ENCODE data around the gene FMO4.
A peak's percentile ranks its signal among the peaks of the same experiment; 100 is the strongest.
"Not testable (repeated sequence)": the region's sequence is repeated elsewhere in the genome, so short reads cannot be mapped to it uniquely, and the experiment has no call there.

The FMO4 gene

DNA sequence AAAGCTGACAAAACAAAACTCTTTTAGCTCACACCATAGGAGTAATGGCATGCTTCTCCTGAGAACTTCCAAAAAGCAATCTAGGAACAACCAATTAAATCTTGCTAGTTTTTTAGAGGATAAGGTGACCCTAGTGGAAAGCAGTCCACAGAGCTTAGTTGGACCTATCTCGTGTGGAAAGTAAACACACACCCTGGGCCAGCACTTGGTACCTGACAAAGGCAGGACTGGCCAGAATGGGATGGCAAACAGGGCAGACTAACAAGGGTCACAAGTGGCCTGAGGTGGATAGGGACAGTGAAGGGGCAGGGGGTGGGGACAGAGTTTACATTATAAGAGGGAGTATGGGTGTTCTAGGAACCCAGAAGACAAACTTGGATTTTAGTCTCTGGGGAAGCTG is 22.0 kb downstream of the FMO4 start:
- DNase-seq, result no peak

DNA sequence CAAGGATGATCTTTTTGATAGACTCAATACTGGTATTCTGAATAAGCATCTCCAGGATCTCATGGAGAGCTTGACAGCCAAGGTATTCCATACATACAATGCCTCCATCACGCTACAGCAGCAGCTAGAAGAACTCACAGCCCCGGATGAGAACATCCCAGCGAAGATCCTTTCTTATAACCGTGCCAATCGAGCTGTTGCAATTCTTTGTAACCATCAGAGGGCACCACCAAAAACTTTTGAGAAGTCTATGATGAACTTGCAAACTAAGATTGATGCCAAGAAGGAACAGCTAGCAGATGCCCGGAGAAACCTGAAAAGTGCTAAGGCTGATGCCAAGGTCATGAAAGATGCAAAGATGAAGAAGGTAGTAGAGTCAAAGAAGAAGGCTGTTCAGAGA is 25.4 kb downstream of the FMO4 start:
- not testable (repeated sequence) for DNase-seq

DNA sequence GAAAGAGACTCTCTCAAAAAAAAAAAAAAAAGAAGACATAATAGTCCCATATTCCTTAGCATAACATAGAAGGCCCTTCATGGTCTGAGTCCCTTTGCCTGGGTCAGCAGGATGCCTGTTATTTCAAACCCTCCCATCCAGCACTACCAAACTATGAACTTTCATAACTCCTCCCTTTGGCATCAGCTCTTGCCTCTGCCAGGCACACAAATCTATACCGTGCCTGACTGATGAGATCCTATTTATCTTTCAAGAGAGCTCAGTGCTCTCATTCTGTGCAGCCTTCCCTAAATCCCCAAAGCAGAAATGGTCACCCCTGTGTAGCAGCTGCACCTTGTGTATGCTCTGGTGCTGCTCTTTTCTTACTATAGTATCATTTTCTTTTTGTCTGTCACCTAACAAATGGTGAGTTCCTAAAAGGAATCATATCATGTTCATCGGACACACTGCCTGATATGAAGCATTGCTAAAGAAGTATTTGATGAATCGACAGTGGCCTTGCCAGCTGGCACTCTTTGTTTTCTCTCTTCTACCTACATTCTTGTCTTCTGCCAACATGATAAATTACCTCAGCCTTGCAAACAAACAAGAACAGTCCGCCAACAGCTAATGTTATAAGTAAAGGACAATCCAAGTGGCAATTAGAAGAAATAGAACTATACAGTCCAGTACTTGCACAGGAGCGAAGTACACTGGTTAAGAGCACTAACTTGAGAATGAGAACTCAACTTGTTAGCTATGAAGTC is 29.9 kb downstream of the FMO4 start:
- peak; percentile 51 for DNase-seq

DNA sequence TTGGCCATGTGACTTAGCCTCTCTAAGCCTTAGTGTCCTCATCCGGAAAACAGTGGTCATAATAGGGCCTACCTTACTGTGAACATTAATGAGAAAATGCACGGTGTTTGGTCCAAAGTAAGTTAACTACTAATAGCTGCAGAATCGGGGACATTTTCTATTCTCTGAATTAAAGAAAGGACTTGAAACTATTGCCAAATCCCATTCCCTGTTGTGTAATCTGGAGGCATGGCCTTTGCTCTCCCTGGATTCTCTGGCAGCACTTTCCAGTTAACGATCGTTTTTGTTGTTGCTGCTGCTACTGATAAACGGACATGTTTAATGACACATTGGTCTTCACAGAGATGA is 30.5 kb downstream of the FMO4 start:
- DNase-seq, result no peak

DNA sequence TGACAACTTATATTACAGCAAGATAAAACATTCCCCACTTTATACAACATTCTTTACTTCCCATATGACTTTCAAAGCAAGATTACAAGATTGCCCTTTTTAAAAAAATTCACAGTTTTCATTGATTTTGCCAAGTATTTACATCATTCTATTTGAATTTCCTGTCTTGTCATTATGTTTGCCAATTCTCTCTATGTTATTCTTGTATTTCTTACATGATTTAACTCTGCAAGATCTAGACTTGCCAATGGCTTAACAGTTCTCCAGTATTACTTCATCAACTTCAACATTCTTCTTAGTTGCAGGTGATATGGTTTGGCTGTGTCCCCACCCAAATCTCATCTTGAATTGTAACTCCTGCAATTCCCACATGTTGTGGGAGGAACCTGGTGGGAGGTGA is 31.6 kb downstream of the FMO4 start:
- no peak for DNase-seq

DNA sequence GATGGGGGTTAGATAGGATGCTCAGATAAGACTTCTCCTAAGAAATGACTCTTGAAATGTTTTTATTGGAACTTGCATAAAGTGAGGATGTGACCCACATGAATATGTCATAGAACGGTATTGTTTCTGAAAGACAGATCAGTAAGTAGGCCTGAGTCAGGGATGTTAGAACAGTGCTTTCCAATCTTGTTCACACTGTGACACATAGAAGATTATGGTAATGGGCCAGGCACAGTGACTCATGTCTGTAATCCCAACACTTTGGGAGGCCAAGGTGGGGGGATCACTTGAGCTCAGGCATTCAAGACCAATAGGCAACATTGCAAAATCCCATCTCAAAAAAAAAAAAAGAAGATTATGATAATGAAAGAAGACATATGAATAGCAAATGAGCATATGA is 32.9 kb downstream of the FMO4 start:
- no peak for DNase-seq

DNA sequence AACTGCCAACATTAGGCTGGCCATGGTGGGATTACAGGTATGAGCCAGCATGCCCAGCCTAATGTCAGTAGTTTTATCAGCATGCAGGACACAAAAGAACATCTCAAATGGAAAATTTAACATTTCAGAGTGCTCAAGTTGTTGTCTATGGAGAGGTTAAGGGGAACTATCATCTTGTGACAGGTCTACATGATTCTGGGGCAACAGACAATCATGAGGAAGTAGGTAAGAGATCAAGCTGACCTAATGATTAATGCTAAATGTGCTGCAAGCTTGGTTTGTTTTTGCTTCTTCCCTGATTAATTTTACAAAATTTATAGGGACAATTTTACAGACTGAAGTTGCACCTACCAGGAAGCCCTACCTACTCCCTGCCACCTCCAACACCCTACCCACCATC is 36.6 kb downstream of the FMO4 start:
- no peak for DNase-seq

DNA sequence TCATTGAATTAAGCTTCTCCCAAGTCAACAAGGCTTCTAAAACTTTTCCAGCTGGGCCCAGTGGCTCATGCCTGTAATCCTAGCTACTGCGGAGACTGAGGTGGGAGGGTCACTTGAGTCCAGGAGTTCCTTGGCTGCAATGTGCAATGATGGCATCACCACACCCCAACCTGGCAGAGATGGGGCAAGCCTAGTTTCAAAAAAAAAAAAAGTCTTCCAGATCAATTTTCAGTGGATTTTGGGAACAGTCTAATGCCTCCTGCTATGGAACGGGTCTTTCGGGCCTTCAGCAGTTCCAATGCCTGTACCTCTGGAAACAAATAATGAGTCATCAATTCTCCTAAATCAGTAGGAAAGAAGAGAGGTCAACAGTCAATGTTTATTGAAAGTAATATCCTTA is 38.0 kb downstream of the FMO4 start:
- no peak for DNase-seq

DNA sequence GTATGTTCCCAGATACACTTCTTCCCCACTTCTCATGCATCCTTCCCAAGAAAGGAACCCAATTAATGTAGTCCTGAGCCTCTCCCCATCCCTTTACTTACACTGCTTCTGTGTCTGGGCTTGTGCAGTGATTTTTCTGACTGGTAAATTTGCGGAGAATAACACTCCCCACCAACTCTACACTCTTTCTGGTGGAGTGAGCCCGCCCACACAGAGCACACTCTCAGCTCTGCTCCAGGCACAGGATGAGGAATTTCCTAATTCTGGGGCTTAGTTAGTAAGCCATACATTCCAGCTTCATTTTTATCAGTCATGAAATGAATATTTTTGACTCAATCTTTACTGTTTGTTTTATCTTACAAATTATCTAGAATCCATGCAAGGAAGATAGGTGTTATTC is 38.6 kb downstream of the FMO4 start:
- DNase-seq, result no peak

DNA sequence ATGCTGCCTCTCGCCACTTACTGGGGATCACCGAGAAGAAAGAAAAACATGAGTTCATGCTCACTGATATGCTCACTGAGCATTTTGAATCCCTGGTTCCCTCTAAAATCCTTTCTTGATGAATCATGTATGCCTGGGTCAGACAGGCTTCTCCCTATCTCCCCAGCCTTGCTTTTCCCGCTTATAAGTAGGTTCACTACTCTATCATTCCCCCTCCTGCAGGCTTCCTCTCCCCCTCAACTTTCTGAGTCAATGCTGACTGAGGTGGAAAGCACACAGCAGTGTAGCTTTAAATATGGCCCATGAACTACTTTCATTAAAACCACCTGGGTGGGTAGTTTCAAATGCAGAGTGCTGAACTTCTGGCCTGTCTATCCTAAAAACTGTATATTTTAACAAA is 41.7 kb downstream of the FMO4 start:
- DNase-seq, result no peak

DNA sequence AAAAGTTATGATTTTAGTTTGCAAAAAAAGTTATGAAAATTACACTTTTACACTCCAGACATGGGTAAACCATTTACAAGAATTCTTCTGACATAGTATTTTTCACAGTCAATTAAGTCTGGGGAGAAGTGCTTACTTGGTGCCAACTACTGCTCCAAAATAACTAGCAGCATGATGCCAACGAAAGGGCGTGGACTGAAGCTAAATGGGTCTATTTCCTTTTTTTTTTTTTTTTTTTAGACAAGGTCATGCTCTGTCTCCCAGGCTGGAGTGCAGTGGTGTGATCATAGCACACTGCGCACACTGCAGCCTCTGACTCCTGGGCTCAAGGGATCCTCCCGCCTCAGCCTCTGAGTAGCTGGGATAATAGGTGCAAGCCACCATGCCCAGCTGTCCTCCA is 43.2 kb downstream of the FMO4 start:
- DNase-seq, result no peak

DNA sequence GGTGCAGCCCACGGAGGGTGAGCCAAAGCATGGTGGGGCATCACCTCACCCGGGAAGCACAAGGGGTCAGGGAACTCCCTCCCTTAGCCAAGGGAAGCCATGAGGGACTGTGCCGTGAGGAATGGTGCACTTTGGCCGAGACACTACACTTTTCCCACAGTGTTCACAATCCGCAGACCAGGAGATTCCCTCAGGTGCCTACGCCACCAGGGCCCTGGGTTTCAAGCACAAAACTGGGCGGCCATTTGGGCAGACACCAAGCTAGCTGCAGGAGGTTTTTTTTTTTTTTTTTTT is 45.3 kb downstream of the FMO4 start:
- DNase-seq, result not testable (repeated sequence)

DNA sequence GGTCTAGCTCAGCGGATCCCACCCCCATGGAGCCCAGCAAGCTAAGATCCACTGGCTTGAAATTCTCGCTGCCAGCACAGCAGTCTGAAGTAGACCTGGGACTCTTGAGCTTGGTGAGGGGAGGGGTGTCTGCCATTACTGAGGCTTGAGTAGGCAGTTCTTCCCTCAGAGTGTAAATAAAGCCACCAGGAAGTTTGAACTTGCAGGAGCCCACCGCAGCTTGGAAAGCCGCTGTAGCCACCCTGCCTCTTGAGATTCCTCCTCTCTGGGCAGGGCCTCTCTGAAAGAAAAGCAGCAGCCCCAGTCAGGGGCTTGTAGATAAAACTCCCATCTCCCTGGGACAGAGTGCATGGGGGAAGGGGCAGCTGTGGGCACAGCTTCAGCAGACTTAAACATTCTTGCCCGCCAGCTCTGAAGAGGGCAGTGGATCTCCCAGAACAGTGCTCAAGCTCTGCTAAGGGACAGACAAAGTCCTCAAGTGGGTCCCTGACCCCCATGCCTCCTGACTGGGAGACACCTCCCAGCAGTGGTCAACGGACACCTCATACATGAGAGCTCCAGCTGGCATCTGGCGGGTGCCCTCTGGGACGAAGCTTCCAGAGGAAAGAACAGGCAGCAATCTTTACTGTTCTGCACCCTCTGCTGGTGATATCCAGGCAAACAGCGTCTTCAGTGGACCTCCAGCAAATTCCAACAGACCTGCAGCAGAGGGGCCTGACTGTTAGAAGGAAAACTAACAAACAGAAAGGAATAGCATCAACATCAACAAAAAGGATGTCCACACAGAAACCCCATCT is 45.9 kb downstream of the FMO4 start:
- not testable (repeated sequence) for DNase-seq

DNA sequence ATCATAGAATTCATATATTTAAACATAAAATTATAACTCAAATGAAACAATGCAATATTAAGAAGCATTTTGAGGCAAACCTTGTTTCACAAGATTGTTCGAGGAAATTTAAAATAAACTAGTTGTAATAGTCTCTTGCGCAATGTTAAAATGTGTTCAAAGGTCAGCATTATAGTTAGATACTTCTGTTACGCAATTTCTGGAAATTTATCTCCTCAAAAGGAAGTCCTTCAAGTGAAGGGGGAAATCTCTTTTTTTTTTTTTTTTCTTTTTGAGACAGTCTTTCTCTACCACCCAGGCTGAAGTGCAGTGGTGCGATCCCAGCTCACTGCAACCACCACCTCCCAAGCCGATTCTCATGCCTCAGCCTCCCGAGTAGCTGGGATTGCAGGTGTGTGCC is 52.1 kb downstream of the FMO4 start:
- DNase-seq, result no peak

DNA sequence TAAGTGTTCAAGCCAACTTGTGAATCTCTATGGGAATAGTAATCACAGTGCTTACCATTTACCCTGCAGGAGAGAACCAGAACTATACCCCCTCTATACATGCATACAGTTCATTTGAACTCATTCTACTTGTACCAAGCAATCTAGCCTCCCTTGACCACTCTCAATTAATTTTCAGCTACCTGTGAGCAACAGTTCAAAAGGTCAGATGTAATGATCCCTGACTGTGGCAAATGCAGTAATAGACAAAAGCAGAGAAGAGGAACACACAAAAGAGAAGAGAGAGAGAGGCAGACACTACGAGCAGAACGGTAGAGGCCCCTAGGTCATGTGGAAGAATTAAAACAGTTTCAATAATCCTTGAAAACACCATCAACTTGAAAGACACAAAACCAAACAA is 52.8 kb downstream of the FMO4 start:
- DNase-seq, result no peak

DNA sequence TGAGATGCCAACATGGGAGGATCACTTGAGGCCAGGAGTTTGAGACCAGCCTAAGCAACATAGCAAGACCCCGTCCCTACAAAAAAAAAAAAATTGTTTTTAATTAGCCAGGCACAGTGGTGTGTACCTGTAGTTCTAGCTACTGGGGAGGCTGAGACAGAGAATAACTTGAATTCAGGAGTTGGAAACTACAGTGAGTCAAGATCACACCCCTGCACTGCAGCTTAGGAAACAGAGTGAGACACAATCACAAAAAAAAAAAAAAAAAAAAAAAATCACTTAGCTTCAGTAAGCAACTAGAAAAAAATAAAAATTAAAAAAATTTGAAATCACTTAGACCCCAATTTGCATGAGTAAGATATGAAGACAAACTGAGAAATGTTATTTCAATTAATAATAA is 53.5 kb downstream of the FMO4 start:
- DNase-seq, result no peak

DNA sequence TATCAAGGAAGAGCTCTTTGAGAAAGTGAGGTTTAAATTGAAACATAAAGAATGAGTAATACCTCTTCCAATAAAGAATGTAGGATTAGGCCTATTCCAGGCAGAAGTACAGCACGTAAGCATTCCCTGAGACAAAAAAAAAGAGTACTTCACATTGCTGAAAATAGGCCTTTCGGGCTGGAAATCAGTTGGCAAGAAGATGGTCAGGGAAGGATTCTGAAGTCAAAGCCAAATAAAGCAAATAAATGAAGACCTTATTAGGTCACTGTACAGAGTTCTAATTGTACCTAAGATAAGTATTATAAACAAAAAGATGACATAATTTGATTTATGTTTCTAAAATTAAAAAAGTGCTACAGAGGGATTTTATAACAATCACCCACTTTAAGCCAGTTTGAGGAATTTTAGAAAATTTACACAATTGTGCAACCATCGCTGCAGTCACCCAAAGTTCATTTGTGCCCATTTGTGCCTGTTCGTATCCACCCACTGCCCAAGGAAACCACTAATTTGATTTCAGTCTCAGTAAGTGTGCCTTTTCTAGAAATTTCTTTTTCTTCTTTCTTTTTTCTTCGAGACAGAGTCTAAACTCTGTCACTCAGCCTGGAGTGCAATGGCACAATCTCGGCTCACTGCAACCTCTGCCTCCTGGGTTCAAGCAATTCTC is 58.6 kb downstream of the FMO4 start:
- DNase-seq, result no peak

DNA sequence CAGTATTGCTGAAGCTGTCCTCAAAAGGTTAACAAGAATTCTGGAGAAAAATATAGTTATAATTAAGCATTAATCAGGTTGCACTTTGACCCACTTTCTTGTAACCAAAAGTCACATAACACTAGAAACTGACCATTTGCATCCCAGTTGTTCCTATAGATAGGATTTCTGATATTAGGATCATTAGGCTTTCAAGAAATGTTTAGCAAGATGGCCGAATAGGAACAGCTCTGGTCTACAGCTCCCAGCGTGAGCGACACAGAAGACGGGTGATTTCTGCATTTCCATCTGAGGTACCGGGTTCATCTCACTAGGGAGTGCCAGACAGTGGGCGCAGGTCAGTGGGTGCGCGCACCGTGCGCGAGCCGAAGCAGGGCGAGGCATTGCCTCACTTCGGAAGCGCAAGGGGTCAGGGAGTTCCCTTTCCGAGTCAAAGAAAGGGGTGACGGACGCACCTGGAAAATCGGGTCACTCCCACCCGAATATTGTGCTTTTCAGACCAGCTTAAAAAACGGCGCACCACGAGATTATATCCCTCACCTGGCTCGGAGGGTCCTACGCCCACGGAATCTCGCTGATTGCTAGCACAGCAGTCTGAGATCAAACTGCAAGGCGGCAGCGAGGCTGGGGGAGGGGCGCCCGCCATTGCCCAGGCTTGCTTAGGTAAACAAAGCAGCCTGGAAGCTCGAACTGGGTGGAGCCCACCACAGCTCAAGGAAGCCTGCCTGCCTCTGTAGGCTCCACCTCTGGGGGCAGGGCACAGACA is 59.6 kb downstream of the FMO4 start:
- not testable (repeated sequence) for DNase-seq

DNA sequence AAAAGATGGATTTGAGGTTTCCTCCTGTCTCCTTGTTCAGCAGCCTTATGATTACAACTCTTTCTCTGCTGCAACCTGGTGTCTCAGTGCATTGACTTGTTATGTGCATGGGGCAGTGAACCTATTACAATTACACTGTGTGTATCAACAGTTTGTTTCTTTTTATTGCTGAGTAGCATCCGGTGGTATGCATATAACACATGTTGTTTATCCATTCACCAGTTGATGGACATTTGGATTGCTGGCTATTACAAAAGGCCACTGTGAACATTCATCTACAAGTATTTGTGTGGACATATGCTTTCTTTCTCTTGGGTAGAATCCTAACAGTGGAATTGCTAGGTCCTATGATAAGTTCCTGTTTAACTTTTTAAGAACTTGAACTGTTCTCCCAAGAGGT is 65.9 kb downstream of the FMO4 start:
- DNase-seq, result no peak

DNA sequence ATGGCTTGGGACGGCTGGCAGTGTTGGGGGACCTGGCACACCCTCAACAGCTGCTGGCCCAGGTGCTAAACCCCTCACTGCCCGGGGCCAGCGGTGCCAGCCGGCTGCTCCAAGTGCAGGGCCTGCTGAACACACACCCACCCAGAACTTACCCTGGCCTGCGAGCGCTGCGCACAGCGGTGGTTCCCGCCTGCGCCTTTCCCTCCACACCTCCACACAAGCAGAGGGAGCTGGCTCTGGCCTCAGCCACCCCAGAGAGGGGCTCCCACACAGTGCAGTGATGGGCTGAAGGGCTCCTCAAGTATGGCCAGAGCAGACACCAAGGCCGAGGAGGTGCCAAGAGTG is 67.9 kb downstream of the FMO4 start:
- no peak for DNase-seq

DNA sequence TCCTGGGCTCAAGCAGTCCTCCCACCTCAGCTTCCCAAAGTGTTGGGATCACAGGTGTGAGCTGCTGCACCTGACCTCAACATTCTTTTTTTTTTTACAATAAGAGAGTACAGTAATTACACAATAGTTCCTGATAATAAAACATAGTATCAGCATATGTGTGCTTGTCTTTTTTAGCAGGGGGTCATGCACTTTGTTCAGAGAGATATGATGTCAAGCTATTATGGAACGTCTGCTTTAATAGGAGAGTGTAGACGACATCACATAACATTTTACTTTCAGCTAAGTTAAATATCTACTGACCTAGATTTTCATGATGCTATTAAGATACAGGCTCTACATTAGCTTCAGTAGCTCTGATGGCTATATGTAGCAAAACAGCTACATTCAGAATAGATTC is 70.5 kb downstream of the FMO4 start:
- no peak for DNase-seq

DNA sequence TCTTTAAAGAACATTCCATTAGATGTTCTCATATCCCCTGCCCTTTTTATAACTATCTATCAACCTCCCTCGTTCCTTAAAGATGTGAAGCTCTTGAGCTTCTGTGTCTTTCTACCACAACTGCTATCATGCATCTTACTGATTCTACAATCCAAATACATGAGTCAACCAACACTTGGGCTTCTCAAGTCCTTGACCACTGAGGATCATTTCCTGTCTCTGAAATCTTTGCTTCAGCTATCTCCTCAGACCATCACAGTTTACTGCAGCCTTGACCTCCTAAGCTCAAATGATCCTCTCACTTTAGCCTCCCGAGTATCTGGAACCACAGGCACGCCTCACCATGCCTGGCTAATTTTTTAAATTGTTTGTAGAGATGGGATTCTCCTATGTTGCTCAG is 75.2 kb downstream of the FMO4 start:
- DNase-seq, result no peak

DNA sequence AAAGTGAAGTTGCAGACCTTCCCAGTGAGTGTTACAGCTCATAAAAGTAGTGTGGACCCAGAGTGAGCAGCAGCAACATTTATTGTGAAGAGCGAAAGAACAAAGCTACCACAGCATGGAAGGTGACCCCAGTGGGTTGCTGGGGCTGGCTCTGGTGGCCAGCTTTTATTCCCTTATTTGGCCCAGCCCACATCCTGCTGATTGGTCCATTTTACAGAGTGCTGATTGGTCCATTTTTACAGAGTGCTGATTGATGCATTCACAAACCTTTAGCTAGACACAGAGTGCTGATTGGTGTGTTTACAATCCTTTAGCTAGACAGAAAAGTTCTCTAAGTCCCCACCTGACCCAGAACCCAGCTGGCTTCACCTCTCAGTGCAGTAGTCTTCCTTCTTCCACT is 76.8 kb downstream of the FMO4 start:
- DNase-seq, result not testable (repeated sequence)
